Adrenal gland (tissue), 12 donors: ENCODE results near the gene BMP2K. TPM values are rescaled to one million over a fixed set of nuclear protein-coding genes. Genes with fewer than 3 reads are reported as not detected.
"Not testable (repeated sequence)": the region's sequence is repeated elsewhere in the genome, so short reads cannot be mapped to it uniquely, and the experiment has no call there.

Experiments
- DNase-seq, 7 donors: peaks; one replicate each; pipeline ENCODE4 v3.0.0-alpha.2; 2019 to 2020
- H3K27ac ChIP-seq, 5 donors: fragments of 200-600 bp; sonication (generic) in 4 of 5; 1 replicate in 3 of 5; 2 replicates in 2 of 5; pipeline versions ENCODE4 v1.5.1 to v1.8.0; 2016 to 2020; ENCODE audit warnings: mild to moderate bottlenecking in 1 of 5
- H3K27me3 ChIP-seq: fragments of 200-600 bp; 2 replicates; pipeline ENCODE4 v1.8.0; 2021
- H3K36me3 ChIP-seq, 2 donors: fragments of 200-600 bp; replicated peaks in 1 of 2; 1 replicate in 1 of 2; 2 replicates in 1 of 2; pipeline versions ENCODE4 v1.5.1 to v1.8.0; 2018 to 2022
- H3K4me1 ChIP-seq, 2 donors: fragments of 200-600 bp; replicated peaks in 1 of 2; 1 replicate in 1 of 2; 2 replicates in 1 of 2; pipeline versions ENCODE4 v1.5.1 to v1.8.0; 2018 to 2021
- H3K4me3 ChIP-seq, 4 donors: fragments of 200-600 bp; sonication (generic) in 3 of 4; one replicate each; pipeline ENCODE4 v1.5.1; 2016 to 2018
- H3K9me3 ChIP-seq, 3 donors: fragments of 200-600 bp; sonication (generic) in 1 of 3; replicated peaks in 1 of 3; 1 replicate in 2 of 3; 2 replicates in 1 of 3; pipeline versions ENCODE4 v1.5.1 to v1.8.0; 2016 to 2021
- POLR2A ChIP-seq, 2 donors: fragments of 450-650 bp; IDR thresholded peaks; one replicate each; pipeline ENCODE4 v1.6.1; 2017; ENCODE audit warnings: antibody characterized with exemption in 2 of 2, mild to moderate bottlenecking in 2 of 2, moderate library complexity in 1 of 2
- WGBS, 4 donors: extraction: QIAGEN DNeasy Blood & Tissue Kit in 2 of 4; methylation state at CpG; one replicate each; pipeline versions ENCODE4 v1.1.5 to v1.1.7; 2013 to 2017; 5-methylcytosine and 5-hydroxymethylcytosine counted together
- intact Hi-C, 2 donors: fragments of 100-400 bp; cut with DNase I; formaldehyde crosslinking; loops; one replicate each; pipeline versions ENCODE4 v1.14.1 to v1.15.0; 2022 to 2023
- polyA plus RNA-seq, 3 donors: library from polyadenylated mRNA; stranded (reverse); fragments of 200-250 nt in 2 of 3; fragments of 350-450 nt in 1 of 3; fragmentation: Illumina TruSeq in 1 of 3; extraction: RNeasy Lipid Tissue Mini Kit (QIAGEN cat#74804) in 1 of 3; gene quantifications; one replicate each; pipeline ENCODE4 v1.2.3, GENCODE V29; 2013 to 2014
- total RNA-seq, 9 donors: library from RNA; depleted of rRNA in 4 of 9; stranded (reverse); fragments of >200 nt in 4 of 9; fragments of 120-200 nt in 1 of 9; fragmentation: NEBNext Ultra II Directional in 1 of 9; extraction: Animal tissue kit (Norgen Biotek cat#: 25700) in 1 of 9; gene quantifications; one replicate each; pipeline versions ENCODE4 v1.1.0 to v1.2.4, GENCODE V29; 2013 to 2023
- TF ChIP-seq, protein P1 (sequence below), 6 experiments: fragments of 450-650 bp in 4 of 6; fragments of 200-600 bp in 2 of 6; sonication (generic) in 1 of 6; IDR thresholded peaks; 1 replicate in 5 of 6; 2 replicates in 1 of 6; pipeline versions ENCODE4 v1.5.1 to v1.8.0; 2016 to 2021; ENCODE audit warnings: antibody characterized with exemption in 6 of 6, mild to moderate bottlenecking in 2 of 6, moderate library complexity in 1 of 6
- donor health status: healthy with polysubstance abuse.
- donor health status: Bipolar disorder and iron deficiency.
- donor health status: DM: yes; HTN: yes; CAD: no.
- donor health status: DM: no; HTN: no; CAD: no.
- donor health status: DM: no; HTN: no; CAD: no.
- donor health status: DM: yes; HTN: yes; CAD: no.

BMP2K gene
- total and polyA plus RNA-seq, 12 donors: 8.7 to 73.2 (median 35.8) TPM

- 62 to 78% (median 64%) methylated on average over 1 of the region's 1 CpG for WGBS, 4 donors
- Histone ChIP-seq H3K36me3 (no peaks in the 10 kb centered on the region), H3K4me3 (no peak overlapping the region), H3K27ac (no peak overlapping the region), H3K4me1 (no peaks in the 10 kb centered on the region), H3K9me3 (peaks cover 0 to 3% (median 0%) of the 10 kb centered on the region in 3 donors), H3K27me3 (no peaks in the 10 kb centered on the region)
- intact Hi-C loops: no loop called here
- no peak for DNase-seq
- TF ChIP-seq, protein P1, sequence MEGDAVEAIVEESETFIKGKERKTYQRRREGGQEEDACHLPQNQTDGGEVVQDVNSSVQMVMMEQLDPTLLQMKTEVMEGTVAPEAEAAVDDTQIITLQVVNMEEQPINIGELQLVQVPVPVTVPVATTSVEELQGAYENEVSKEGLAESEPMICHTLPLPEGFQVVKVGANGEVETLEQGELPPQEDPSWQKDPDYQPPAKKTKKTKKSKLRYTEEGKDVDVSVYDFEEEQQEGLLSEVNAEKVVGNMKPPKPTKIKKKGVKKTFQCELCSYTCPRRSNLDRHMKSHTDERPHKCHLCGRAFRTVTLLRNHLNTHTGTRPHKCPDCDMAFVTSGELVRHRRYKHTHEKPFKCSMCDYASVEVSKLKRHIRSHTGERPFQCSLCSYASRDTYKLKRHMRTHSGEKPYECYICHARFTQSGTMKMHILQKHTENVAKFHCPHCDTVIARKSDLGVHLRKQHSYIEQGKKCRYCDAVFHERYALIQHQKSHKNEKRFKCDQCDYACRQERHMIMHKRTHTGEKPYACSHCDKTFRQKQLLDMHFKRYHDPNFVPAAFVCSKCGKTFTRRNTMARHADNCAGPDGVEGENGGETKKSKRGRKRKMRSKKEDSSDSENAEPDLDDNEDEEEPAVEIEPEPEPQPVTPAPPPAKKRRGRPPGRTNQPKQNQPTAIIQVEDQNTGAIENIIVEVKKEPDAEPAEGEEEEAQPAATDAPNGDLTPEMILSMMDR (IDR thresholded peaks at IDR 0.05): no peak
- TF ChIP-seq POLR2A (IDR thresholded peaks at IDR 0.05): no peak
Measured at GRCh38 chr4:78904143-78904542, 128.0 kb downstream of the BMP2K start.

DNA sequence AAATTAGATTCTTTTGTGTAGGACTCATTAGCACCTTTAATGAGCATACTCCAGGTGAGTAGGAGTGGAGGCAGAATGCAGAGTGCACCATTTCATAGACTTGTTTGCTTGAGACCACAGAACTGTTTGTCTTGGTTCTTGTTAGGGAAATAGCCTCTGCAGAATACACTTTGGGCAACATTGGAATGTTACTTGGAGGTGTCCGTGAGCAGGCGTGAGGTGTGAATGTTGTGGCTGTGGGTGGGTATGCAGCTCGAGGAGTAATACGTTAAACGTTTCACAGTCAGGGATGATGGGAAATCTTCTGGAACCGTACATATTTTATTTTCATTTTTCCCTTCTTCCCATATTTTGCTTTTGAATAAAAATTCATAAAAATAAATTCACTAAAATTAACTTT lies 131.5 kb downstream of the BMP2K start:
- WGBS, 4 donors: 88 to 92% (median 89%) methylated on average over 6 of the region's 6 CpGs
- no peaks in the 10 kb centered on the region for H3K4me1 ChIP-seq
- intact Hi-C loops: no loop called here

DNA sequence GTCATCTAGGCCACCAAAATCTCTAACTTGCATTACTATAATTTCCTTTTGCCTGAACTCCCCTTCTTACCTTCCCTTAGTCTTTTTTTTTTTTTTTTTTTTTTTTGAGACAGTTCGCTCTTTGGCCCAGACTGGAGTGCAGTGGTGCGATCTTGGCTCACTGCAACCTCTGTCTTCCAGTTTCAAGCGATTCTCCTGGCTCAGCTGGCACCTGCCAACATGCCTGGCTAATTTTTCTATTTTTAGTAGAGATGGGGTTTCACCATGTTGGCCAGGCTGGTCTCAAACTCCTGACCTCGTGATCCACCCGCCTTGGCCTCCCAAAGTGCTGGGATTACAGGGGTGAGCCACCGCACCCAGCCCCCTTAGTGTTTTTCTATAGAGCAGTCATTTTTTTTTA lies 132.8 kb downstream of the BMP2K start:
- intact Hi-C loops, DNase-seq: not testable (repeated sequence)
- WGBS, 4 donors: 96 to 99% (median 97%) methylated on average over 6 of the region's 6 CpGs

More for the DNA sequence above, 131.5 kb downstream of the BMP2K start:
- H3K27me3 ChIP-seq: no peaks in the 10 kb centered on the region
- peaks cover 0 to 3% (median 0%) of the 10 kb centered on the region in 3 donors for H3K9me3 ChIP-seq
- no peak for DNase-seq
- no peak overlapping the region for H3K27ac ChIP-seq
- H3K4me3 ChIP-seq: no peak overlapping the region
- peaks cover 0 to 5% of the 10 kb centered on the region in 2 donors for H3K36me3 ChIP-seq
- TF ChIP-seq, protein P1 (IDR thresholded peaks at IDR 0.05): no peak
- TF ChIP-seq POLR2A (IDR thresholded peaks at IDR 0.05): no peak

GRCh38 chr4:78910612-78911011 lies 134.5 kb downstream of the BMP2K start:
- H3K4me1 ChIP-seq: no peaks in the 10 kb centered on the region
- H3K27me3 ChIP-seq: no peaks in the 10 kb centered on the region
- 81 to 90% (median 85%) methylated on average over 2 of the region's 2 CpGs for WGBS, 4 donors
- H3K36me3 ChIP-seq: peaks cover 0 to 5% of the 10 kb centered on the region in 2 donors
- DNase-seq: no peak
- H3K27ac ChIP-seq: no peak overlapping the region
- intact Hi-C loops: no loop called here
- no peak overlapping the region for H3K4me3 ChIP-seq
- no peaks in the 10 kb centered on the region for H3K9me3 ChIP-seq
- TF ChIP-seq POLR2A (IDR thresholded peaks at IDR 0.05): no peak
- TF ChIP-seq, protein P1 (IDR thresholded peaks at IDR 0.05): no peak

More for the DNA sequence above, 132.8 kb downstream of the BMP2K start:
- not testable (repeated sequence) for H3K36me3 ChIP-seq, H3K27ac ChIP-seq, H3K9me3 ChIP-seq, H3K4me3 ChIP-seq, H3K27me3 ChIP-seq, H3K4me1 ChIP-seq

- TF ChIP-seq POLR2A (IDR thresholded peaks at IDR 0.05): no peak
- TF ChIP-seq, protein P1 (IDR thresholded peaks at IDR 0.05): no peak
- no peak for DNase-seq
Measured at GRCh38 chr4:78922207-78922606, 146.1 kb downstream of the BMP2K start.

More at GRCh38 chr4:78922207-78922606, 146.1 kb downstream of the BMP2K start:
- Histone ChIP-seq H3K4me1 (no peaks in the 10 kb centered on the region), H3K27ac (no peak overlapping the region), H3K27me3 (no peaks in the 10 kb centered on the region), H3K9me3 (no peaks in the 10 kb centered on the region), H3K36me3 (no peaks in the 10 kb centered on the region), H3K4me3 (no peak overlapping the region)
- intact Hi-C loops: no loop called here
- WGBS, 4 donors: 92 to 96% (median 95%) methylated on average over 4 of the region's 4 CpGs
